HepG2 (cell line): ENCODE data around the gene PFDN2. TPM values are rescaled to one million over a fixed set of nuclear protein-coding genes. Genes with fewer than 3 reads are reported as not detected.

Experiments used
- DPF2 ChIP-seq: sonication (generic); formaldehyde crosslinking; IDR thresholded peaks from 2 replicates; pipeline ENCODE4 v1.4.0; 2020; ENCODE audit warnings: mild to moderate bottlenecking, low read depth, missing genetic modification reagents, borderline replicate concordance
- FOXO4 ChIP-seq: sonication (generic); formaldehyde crosslinking; conservative IDR thresholded peaks from 2 replicates; pipeline ENCODE4 v1.8.1; 2023; ENCODE audit warnings: missing genetic modification reagents
- HNF1B ChIP-seq: sonication (generic); formaldehyde crosslinking; IDR thresholded peaks from 2 replicates; pipeline ENCODE4 v1.5.1; 2020; ENCODE audit warnings: mild to moderate bottlenecking, moderate library complexity, missing genetic modification reagents
- KDM1A ChIP-seq: IDR thresholded peaks from 2 replicates; pipeline ENCODE4 v1.6.1; 2016; ENCODE audit warnings: missing compliant biosample characterization
- MAF1 ChIP-seq: sonication (generic); formaldehyde crosslinking; IDR thresholded peaks from 2 replicates; pipeline ENCODE4 v1.5.0; 2020; ENCODE audit warnings: missing genetic modification reagents, borderline replicate concordance
- MLLT10 ChIP-seq: sonication (generic); formaldehyde crosslinking; IDR thresholded peaks from 2 replicates; pipeline ENCODE4 v1.4.0; 2020; ENCODE audit warnings: missing genetic modification reagents
- NPAS2 ChIP-seq: sonication (generic); formaldehyde crosslinking; IDR thresholded peaks from 2 replicates; pipeline ENCODE4 v1.8.0; 2022; ENCODE audit warnings: mild to moderate bottlenecking, missing genetic modification reagents, borderline replicate concordance
- RAD21 ChIP-seq: fragments of 450-650 bp; formaldehyde crosslinking; IDR thresholded peaks from 2 replicates; pipeline ENCODE4 v1.5.0; 2020; ENCODE audit warnings: mild to moderate bottlenecking
- SCMH1 ChIP-seq: sonication (generic); formaldehyde crosslinking; IDR thresholded peaks from 2 replicates; pipeline ENCODE4 v1.9.0; 2021; ENCODE audit warnings: missing genetic modification reagents, mild to moderate bottlenecking, borderline replicate concordance
- SSRP1 ChIP-seq: IDR thresholded peaks from 2 replicates; pipeline ENCODE4 v1.6.1; 2016; ENCODE audit warnings: control low read depth
- THAP9 ChIP-seq: sonication (generic); formaldehyde crosslinking; IDR thresholded peaks from 2 replicates; pipeline ENCODE4; 2020; ENCODE audit warnings: missing genetic modification reagents, mild to moderate bottlenecking, borderline replicate concordance
- TSC22D2 ChIP-seq: sonication (generic); formaldehyde crosslinking; IDR thresholded peaks from 2 replicates; pipeline ENCODE4 v1.5.1; 2020; ENCODE audit warnings: missing genetic modification reagents, mild to moderate bottlenecking, borderline replicate concordance
- ZBTB8A ChIP-seq: sonication (generic); formaldehyde crosslinking; IDR thresholded peaks from 2 replicates; pipeline ENCODE4 v1.4.0; 2020; ENCODE audit warnings: mild to moderate bottlenecking, low read depth, missing genetic modification reagents, borderline replicate concordance
- ZNF101 ChIP-seq: sonication (generic); formaldehyde crosslinking; IDR thresholded peaks from 2 replicates; pipeline ENCODE4 v1.4.0; 2020; ENCODE audit warnings: mild to moderate bottlenecking, low read depth, missing genetic modification reagents, borderline replicate concordance
- ZNF18 ChIP-seq: sonication (generic); formaldehyde crosslinking; IDR thresholded peaks from 2 replicates; pipeline ENCODE4 v1.8.0; 2022; ENCODE audit warnings: mild to moderate bottlenecking, missing genetic modification reagents; ENCODE audit not compliant: insufficient replicate concordance
- ZNF24 ChIP-seq: fragments of 450-650 bp; IDR thresholded peaks from 2 replicates; pipeline ENCODE4 v1.6.1; 2017; ENCODE audit warnings: antibody characterized with exemption, mild to moderate bottlenecking
- ZNF253 ChIP-seq: sonication (generic); formaldehyde crosslinking; IDR thresholded peaks from 2 replicates; pipeline ENCODE4 v1.8.0; 2022; ENCODE audit warnings: mild to moderate bottlenecking, missing genetic modification reagents, borderline replicate concordance
- ZNF280B ChIP-seq: sonication (generic); formaldehyde crosslinking; IDR thresholded peaks from 2 replicates; pipeline ENCODE4 v1.5.0; 2020; ENCODE audit warnings: missing genetic modification reagents, mild to moderate bottlenecking, borderline replicate concordance
- ZNF484 ChIP-seq: sonication (generic); formaldehyde crosslinking; IDR thresholded peaks from 2 replicates; pipeline ENCODE4 v1.5.1; 2020; ENCODE audit warnings: mild to moderate bottlenecking, low read depth, missing genetic modification reagents, borderline replicate concordance
- polyA plus RNA-seq, 8 experiments: library from polyadenylated mRNA; depleted of rRNA in 3 of 8; stranded (reverse) in 7 of 8; unstranded in 1 of 8; fragments of >200 nt; fragmentation: Illumina TruSeq in 4 of 8; extraction: Trizol in 4 of 8; gene quantifications; 2 replicates each; pipeline versions ENCODE4 v1.2.1 to v1.2.3, GENCODE V29; 2011 to 2016; ENCODE audit warnings: low read depth in 4 of 8, missing spikeins in 1 of 8, mixed read lengths in 1 of 8; ENCODE audit not compliant: insufficient read depth in 1 of 8
- total RNA-seq, 5 experiments: library from RNA; depleted of rRNA; stranded (reverse); fragments of >200 nt; fragmentation: Illumina TruSeq; extraction: Trizol; gene quantifications; 2 replicates each; pipeline ENCODE4 v1.2.3, GENCODE V29; 2016; ENCODE audit warnings: low read depth in 1 of 5

Gene PFDN2
- total and polyA plus RNA-seq, 2 of the 13 experiments (the other 11 are each of a cell fraction or from before 2014, with no cell fraction given), result 62.6 to 63.6 TPM

GRCh38 chr1:161165742-161166668, 48.2 kb upstream of the PFDN2 start, which contains the start of gene PPOX (continued):
- TF ChIP-seq MLLT10 (CRISPR knock-in tag) (no peak), ZNF253 (CRISPR knock-in tag) (no peak), MAF1 (no peak), FOXO4 (CRISPR knock-in tag) (no peak), DPF2 (CRISPR knock-in tag) (no peak), ZNF101 (CRISPR knock-in tag) (no peak), TSC22D2 (CRISPR knock-in tag) (no peak), ZBTB8A (no peak), THAP9 (CRISPR knock-in tag) (0 out of 2 replicates have a peak, but pooled peaks have one; percentile 39), SCMH1 (CRISPR knock-in tag) (no peak), ZNF24 (no peak), KDM1A (CRISPR knock-in tag) (no peak), SSRP1 (CRISPR knock-in tag) (no peak), RAD21 (CRISPR knock-in tag) (no peak), ZNF484 (CRISPR knock-in tag) (no peak), ZNF18 (CRISPR knock-in tag) (peak; percentile 52), HNF1B (CRISPR knock-in tag) (no peak), ZNF280B (CRISPR knock-in tag) (peak; percentile 23; the same call in 1 of the 2 replicates), NPAS2 (CRISPR knock-in tag) (no peak)
